Measurements from ENCODE around the gene HADHA.

DNA sequence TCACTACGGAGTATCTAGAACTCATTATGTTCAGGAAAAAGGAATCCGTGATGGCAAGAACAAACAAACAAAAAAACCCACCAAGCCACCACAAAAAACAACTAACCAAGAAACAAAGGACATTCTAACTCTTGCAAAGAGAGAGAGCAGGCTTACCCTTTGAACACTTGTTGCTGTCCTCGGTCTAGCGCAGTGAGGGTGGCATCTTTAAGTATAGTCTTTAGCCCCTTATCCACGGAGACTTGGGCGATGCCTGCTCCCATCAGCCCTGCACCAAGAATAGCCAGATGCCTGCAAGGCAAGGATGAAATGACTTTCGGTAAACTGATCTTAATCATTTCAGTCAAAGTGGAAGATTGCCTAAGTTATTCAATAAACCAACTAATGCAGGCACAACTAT is 40.5 kb downstream of the HADHA start:
- no peak for TF ChIP-seq FOXK2 (IDR thresholded peaks at IDR 0.05)
- TF ChIP-seq BHLHE40 (IDR thresholded peaks at IDR 0.05; ENCODE audit: borderline replicate concordance) = no peak
- TF ChIP-seq FOXA1 (IDR thresholded peaks at IDR 0.05) = no peak
- TF ChIP-seq NFRKB (IDR thresholded peaks at IDR 0.05) = no peak

Data from HEK293T (cell line).